ENCODE measurements around the gene FMN2.

DNA sequence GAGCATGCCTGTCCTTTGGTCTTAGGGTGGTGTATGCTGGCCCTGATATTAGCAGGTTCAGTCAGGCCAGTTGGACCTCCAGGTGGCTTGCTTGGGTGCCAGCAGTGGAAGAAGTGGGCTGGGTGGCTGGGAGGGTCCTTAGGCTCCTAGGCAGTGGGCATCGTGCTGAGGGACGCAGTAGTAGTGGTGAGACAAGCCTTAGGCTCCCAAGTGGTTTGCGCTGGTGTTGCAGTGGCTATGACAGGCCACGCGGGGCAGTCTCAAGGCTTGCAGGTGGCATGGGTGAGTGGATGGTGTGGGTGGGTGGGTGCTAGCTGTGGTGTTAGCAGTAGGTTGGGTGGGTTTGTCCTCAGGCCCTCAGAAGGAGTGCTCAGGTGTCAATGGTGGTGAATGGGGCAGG is 162.3 kb downstream of the FMN2 start:
- TF ChIP-seq POLR2A (IDR thresholded peaks at IDR 0.05; ENCODE audit: low read depth, low read length) (no peak), TAF1 (IDR thresholded peaks at IDR 0.05; ENCODE audit: low read depth, low read length) (no peak), POLR2AphosphoS5 (IDR thresholded peaks at IDR 0.05; ENCODE audit: low read depth, low read length) (no peak)

Measured in GM12891 (cell line).